Stimulated activated CD4-positive, alpha-beta T cell treated with anti-CD3 and anti-CD28 coated beads, Interleukin-4, amount 100 ng/mL, for 1 hour (primary cell): Measurements from ENCODE around the gene TPM4.
"Not testable (repeated sequence)": the region's sequence is repeated elsewhere in the genome, so short reads cannot be mapped to it uniquely, and the experiment has no call there.

Source experiments
- DNase-seq: peaks from one replicate; pipeline ENCODE4 v3.0.0-alpha.2; 2020

The TPM4 gene

DNA sequence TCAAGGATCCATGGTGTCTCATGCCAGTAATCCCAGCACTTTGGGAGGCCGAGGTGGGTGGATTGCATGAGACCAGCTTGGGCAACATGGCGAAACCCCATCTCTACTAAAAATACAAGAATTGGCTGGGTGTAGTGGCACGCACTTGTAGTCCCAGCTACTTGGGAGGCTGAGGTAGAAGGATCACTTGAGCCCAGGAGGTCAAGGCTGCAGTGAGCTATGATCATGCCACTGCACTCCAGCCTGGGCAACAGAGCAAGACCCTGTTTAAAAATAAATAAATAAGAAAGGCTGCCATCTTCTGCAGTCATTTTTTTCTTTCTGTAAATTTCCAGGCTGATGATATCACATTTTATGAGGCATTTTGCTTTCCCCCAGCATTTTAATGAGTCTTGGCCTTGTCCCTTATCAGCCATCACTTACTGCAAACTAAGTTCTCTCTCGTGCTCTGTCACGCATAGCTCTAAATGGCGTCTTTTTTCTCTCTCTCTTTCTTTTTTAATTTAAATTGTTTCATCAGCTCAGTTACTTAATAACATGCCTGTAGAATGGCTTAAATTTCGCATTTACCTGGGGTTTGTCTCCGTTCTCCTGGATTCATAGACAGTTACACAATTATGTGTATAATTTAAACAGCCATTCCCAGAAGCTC lies 23.1 kb downstream of the TPM4 start:
- DNase-seq: not testable (repeated sequence)

DNA sequence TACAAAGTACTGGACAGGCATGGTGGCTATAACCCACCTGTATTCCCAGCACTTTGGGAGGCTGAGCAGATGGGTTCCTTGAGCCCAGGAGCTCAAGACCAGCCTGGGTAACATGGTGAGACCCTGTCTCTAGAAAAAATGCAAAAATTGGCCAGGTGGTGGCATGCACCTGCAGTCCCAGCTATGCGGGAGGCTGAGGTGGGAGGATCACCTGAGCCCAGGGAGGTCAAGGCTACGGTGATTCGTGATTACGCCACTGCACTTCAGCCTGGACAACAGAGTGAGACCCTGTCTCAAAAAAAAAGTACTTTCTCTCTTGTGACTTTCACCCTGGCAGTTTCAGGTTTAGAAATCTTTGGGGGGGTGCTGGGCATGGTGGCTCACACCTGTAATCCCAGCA lies 24.2 kb downstream of the TPM4 start:
- no peak for DNase-seq

DNA sequence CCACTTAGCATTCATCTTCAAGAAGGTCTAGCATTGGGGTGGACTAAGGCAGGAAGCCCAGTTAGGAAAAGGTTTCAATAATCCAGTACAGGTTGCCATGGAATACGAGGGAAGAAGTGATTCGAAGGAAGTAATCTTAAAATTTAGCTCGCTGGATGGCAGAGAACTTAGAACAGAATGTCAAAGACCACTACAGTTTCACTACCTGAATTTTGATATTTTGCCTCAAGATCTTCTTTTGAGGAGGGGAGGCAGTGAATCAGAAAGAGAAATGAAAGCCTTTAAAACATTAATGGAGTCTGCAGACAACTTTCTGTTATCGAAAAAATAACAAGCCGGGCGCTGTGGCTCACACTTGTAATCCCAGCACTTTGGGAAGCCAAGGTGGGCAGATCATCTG lies 28.4 kb downstream of the TPM4 start:
- DNase-seq: no peak

DNA sequence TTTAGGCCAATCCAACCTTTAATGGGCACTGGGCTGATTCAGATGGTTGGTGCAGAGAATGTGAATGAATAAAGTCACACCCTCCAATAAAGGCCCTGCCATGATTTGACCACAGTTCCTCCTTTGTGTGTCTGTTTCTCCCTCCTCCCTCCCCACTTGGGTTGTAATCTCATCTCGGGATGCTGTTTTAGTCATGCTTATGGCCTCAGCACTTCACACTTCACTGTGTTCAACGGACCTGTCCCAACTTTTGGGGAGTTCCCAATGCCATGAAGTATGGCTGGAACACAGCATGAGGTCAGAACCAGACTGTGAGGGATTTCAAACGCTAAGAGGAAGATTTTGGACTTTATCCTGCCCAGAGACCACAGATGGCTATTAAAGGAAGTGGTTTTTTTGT lies 29.8 kb downstream of the TPM4 start:
- no peak for DNase-seq

DNA sequence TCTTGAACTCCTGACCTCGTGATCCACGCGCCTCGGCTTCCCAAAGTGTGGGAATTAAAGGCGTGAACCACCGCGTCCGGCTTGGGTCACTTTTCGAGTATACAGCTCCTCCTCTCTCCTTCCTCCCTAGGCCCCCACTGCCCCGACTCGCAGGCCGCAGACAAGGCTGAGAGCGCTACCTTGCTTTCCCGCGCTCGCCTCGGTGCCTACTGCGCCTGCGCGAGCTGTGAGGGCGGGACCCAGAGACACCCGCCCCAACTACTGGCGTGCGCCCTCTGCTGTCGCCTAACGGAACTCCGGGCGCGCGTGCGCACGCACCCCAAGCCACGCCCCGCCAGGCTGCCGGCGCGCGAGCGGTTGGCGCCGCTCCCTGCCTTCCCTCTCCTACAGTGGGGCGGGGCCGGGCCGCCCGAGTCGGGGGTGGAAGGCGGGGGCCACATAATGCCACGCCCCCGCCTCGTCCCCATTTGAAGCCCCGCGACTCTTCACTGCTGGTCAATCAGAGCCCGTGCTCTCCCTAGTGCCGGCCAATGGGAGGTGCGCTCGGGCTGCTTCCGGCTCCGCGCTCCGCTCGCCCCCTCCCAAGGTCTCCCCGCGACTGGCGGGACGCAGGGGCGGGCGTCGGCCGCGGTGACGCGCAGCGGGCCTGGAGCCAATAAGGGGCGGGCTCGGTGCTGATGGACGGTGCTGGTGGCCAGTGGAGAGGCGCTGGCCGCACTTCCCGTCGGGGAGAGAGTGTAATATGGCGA lies 35.0 kb downstream of the TPM4 start, which contains the start of gene RAB8A:
Gene RAB8A, plus strand, starts transcription at position 730 of the 749 bp plus-strand sequence. Its CDS starts 13 bp downstream, at position 743.
- peak; percentile 98 for DNase-seq

DNA sequence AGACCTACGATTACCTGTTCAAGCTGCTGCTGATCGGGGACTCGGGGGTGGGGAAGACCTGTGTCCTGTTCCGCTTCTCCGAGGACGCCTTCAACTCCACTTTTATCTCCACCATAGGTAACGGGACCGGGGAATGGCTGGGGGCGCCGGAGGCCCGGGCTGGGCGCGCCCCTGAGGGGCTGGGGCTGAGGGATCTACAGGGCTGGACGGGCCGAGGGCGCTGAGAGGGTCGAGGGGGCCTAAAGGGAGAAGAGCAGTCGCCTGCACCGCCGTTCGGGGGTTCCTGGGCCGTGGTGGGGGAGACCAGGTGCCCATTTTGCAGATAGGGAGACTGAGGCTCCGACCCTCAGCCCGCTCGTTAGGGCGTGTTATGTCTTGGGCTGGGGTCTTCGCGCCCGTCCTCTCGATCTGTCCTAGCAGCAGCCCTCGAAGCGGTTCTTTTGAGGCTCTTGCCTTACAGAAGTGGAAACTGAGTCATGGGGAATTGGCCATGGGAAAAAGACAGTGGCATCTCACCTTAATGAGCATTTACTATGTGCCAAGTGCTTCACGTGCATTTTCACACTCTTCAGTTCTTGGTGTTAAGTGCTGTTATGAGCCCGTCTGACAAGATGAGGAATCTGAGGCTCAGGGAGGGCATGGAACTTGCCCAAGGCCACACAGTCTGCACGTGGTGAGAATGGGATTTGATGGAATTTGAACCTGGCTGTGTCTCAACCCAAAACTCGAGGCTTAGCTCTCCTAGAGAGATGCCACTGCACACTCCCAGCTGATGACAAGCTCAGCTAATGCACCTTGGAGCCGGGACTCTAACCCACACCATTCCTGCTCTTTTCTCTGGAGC lies 35.8 kb downstream of the TPM4 start:
- DNase-seq: no peak

DNA sequence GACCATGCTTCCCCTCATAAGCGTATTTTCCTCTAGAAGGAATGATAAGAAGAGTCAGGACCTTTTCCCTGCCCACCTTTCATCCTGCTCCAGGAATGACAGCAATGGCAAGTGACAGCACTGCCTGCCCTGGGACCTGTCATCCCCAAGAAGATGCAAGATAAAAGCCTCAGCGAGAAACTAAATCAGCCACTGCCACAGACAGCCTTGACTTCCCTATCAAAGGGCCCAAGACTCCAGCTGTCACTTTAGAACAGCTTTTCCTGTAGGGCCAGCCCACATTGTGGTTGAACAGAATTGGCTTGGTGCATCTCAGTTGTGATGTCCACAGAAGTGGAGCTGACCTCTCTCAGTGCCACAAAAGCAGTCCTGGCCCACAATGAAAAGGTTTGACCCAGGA lies 36.5 kb downstream of the TPM4 start:
- DNase-seq: no peak

DNA sequence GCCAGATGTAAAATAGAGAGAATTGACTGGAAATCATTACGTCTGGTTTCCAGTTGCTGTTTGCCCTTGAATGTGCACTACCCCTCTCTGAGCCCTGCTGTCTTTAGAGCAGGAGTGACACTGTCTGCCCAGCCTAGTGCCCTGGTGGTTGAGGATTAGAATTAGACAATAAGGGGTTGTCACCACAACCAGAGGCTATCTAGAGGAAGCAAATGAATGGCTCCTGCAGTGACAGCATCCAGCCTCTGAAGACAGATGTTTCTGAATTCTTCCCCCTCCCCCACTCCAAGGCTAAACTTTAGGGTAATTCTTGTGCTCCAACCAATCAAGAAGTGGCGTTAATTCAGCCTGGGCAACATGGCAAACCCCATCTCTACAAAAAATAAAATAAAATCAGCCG lies 37.4 kb downstream of the TPM4 start:
- DNase-seq: no peak

DNA sequence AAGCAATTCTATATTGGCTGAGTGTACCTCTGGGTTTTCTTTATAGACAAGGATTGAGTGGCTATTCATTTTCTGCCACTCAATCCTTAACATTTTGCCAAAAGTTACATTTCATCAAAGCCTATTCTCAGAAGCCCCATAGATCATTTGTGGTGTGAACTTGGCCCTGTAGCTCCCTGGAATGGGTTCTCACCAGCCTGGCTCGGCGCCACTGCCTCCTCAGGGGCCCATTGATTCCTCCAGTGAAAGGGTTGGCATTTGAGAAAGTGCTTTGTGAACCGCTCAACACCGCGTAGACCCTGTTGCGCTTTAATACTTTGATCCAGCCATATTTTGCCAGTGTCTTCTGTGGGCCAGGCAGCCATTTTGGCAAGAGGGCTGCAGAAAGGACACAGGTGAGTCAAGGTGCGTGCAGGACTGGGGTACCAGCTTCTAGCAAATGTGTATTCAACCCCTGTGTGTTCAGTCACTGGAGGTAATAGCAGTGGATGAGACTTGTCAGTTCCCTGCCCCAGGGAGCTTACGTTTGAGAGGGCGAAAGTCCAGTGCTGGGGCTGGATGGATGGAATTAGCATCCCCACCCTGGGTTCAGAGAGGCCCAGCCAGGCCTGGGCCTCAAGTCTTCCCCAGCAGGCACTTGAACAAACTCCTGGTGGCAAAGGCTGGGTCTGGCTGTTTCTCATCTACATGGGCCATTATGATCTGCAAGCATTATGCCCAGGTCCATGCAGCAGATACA lies 39.2 kb downstream of the TPM4 start:
- no peak for DNase-seq

DNA sequence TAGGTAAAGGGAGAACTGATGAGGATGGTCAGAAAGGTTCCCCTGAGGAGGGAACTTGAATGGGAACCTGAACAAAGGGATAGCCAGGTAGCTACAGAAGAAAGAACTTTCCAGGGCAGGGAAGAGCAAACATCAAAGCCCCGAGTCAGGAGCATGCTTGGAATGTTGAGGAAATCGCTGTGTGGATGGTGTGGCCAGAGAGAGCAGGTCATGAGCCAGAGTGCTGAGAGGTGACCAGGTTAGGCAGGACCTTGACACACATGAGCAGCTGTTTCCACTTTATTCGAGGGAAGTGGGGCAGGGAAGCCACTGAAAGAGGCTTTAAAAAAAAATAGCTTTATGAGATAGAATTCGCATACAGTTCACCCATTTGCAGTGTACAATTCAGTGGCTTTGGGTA lies 39.8 kb downstream of the TPM4 start:
- DNase-seq: no peak

DNA sequence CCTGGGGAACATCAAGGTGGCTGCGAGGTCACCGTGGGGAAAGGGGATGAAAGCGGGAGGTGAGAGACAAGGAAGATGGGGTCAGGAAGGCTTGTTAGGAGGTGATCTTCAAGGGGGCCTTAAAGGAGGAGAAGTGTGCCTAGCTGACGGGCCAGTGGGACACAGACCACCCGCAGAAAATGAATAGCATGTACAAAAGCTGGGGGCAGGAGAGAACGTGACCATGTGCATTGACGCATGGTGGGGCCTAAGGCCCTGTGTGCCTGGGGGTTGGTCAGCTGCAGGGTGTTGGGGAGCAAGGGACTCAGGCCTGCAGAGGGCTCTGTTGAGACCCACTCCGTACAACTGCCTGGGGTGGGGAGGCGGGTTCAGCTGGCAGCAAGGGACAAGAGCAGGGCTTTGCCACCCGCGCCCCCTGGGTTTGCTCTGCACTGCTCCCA lies 41.3 kb downstream of the TPM4 start:
- no peak for DNase-seq

DNA sequence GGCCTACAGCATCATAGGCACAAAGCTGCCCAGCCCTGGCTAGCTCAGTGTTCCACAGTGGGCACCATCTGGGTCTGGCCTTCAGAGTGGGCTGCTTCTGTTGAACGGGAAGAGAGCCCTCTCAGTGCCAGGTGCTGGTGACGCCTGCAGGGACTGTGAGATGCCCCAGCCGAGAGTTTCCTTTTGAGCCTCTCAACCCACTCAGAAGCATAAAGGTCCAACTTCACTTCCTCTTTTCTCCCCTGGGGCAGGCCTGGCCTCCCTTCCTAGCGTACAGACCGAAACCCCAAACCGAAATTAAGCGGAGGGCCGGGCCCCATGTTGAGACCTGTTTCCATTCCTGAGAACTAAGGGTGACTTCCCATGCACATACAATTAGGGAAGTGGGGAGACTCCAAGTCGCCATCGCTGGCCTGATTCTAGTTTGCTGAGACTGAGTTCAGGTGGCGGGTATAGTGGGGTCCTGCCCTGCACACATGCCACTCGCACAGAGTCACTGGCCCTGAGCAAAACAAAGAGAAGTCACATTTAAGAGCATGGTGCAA lies 42.3 kb downstream of the TPM4 start:
- peak; percentile 26 for DNase-seq

DNA sequence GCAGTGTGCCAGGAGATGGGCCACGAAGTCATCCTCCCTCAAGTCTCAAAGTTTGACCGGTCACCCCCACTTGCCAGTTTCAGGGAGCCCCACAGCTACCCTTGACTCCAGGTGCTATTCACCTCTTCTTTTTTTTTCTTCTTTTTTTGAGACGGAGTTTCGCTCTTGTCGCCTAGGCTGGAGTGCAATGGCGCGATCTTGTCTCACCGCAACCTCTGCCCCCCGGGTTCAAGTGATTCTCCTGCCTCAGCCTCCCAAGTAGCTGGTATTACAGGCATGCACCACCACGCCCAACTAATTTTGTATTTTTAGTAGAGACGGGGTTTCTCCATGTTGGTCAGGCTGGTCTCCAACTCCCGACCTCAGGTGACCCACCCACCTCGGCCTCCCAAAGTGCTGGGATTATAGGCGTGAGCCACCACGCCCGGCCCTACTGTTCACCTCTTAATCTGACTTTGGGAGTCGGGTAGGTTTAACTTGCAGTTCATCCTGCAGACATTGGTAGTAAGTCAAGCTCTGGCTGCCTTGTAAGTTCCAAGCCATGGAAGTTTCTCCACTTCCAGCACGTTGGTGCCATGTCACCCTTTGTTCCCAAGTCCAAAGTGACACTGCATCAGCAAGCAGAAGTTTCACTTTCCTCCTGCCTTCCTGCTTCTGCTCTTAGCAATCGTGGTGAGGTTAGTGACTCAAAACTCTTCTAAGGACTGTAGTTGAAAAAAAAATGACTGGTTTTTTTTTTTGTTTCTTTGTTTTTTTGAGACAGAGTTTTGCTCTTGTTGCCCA lies 43.0 kb downstream of the TPM4 start:
- not testable (repeated sequence) for DNase-seq

DNA sequence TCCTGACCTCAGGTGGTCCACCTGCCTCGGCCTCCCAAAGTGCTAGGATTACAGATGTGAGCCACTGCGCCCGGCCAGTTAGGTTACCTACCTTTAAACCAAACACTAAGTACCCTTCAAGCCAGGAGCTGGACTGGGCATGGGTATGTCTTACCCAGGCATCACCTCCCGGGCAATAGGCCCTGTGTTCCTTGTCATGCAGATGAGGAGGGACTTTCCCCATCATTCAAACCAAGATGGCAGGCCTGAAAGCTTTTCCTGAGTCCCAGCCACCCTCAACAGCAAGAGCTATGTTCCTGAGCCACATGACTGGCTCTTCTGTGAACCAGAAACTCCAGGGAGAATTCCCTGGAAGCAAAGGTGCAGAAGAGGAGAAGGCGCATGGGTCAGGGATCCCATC lies 44.8 kb downstream of the TPM4 start:
- no peak for DNase-seq

DNA sequence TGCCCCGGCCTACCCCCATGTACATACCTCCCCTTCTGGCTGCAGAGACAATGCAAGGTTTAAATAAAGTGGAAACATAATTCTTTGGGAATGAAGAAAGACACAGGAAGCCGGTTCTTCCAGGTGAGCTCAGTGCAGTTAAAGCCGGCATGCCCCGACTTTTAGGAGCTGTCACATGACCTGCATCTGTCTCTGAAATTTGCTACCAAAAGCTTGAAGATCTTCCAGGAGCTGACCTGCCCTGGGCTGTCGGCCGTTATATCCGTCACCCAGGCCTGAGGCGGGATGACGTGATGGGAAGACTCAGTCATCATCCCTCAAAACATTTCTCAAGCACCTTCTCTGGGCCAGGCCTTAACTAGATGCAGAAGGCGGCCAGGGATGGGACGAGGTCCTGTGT lies 45.7 kb downstream of the TPM4 start:
- DNase-seq: no peak

DNA sequence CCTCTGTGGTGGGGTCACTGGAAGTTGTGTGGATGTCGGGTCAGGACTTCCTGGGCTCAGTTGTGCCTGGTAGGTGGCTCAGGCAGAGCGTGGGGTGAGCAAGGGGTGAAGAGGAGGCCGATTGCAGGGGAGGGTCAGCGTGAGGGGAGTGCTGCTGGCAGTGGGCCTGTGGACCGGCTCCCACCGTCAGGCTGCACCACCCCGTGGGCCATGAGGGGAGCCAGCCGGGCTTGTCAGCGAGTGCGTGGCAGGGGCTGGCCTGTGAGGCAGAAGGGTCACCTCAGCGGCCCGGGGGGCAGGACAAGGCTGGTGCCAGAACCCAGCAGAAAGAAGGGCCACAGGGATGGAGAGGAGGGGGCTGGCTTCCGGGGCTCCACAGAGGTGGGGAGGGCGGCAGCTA lies 48.7 kb downstream of the TPM4 start:
- DNase-seq: no peak

DNA sequence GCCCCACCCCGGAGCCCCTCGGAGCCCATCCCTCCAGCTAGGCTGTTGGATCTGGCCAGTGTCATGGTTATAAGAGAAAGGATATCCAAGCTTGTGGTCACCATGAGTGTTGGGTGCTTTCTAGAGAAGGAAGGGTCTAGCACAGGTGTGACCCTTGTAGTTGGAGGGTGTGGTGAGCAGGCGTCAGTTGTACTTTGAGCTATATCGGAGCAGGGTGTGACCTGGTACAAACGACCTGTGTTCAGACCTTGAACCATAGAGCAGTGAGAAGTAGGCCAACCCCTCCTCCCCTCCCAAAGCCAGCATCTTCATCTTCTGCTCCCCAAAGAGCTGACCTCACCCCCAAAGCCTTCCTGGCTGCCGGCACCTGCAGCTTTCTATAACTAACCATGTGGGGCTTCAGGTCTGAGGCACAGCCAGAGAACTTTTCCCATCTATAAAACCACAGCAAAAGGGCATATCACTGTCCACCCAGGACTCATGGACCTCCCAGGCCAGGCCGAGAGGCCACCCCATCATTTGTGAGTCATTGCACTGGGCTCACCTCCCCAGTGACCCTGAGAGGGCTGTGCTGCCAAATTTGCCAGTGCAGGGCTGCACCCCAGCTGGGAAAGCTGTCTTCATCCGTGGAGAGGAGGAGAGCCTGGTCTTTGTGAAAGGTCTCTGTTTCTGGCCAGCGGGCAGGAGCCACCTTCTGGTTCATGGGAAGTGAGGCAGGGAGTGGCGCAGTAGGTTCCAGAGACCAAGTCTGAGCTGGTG lies 49.6 kb downstream of the TPM4 start:
- no peak for DNase-seq

DNA sequence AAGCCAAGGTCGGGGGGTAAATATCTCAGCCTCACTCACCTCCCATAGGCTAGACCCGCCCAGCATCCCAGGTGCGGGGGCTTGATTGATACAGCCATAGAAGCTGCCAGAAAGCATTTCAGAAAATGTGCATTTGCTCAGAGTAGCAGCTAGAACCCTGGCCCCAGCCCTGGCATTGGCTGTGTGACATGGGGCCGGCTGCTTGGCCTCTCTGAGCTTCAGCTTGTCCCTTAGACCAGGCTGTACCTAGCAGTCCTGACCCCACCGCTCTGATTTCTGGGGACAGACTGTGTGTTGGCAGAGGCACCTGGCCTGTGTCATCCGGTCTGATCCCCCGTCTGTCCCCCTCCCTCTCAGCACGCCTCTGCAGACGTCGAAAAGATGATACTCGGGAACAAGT lies 50.8 kb downstream of the TPM4 start:
- DNase-seq: no peak

DNA sequence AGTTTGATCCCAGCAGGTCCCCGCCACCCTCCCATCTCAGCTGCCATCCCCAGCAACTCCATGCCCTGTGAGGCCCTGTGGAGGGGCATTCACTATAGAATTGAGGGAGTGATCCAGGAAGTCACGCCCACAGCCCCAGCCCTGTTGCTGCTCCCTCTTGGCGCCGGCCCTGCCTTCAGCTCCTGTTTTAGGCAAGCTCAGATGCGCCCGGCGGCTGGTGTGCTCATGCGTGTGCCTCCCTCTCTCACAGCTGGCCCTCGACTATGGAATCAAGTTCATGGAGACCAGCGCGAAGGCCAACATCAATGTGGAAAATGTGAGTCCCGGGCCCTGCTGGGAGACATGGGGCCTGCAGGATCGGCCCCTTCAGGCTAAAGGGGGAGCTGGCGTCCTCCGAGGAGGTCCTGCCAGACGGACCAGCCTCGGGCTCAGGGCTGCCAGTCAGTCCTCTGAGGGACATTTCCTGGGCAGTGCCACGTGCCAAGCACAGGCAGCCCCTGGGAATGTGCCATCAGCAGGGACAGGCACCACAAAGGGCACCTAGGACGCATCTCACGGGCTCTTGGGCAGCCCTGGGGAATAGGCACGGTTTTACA lies 51.6 kb downstream of the TPM4 start:
- no peak for DNase-seq

DNA sequence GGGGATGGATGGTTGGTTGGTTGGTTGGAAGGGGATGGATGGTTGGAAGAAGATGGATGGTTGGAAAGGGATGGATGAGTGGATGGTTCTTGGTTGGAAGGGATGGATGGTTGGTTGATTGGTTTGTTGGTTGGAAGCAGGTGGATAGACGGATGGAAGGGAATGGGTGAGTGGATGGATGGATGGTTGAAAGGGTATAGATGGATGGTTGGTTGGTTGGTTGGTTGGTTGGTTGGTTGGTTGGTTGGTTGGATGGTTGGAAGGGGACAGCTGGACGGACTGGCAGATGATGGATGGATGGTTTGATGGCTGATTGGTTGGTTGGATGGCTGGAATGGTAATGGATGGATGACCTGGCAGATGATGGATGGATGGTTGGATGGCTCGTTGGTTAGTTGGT lies 55.4 kb downstream of the TPM4 start:
- DNase-seq: no peak

DNA sequence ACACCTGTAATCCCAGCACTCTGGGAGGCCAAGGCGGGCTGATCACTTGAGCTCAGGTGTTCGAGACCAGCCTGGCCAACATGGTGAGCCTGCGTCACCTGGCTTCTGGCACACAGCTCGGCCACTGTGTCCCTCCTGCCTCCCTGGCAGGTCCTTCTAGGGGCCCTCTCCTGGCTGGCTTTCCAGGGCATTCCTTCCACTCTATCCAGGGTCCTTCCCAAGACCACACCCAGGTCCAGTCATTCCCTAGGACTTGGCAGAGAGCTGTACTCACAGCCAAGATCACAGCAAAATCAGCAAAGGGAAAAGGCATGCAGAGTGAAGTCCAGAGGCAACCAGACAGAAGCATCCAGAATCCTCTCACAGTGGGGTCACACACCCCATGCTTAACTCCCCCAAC lies 57.5 kb downstream of the TPM4 start:
- DNase-seq: no peak
